Endothelial cell of umbilical vein (primary cell): ENCODE data around the gene DCAF10. TPM values are rescaled to one million over a fixed set of nuclear protein-coding genes. Genes with fewer than 3 reads are reported as not detected.
A peak's percentile ranks its signal among the peaks of the same experiment; 100 is the strongest.

Source experiments
- BruUV-seq: library from RNA; stranded (reverse); fragments of 400-500 nt; replicated peaks from 2 replicates; lab custom pipeline; 2021; lab: Mats Ljungman, UMichigan
- CTCF ChIA-PET: fragments of 300-600, 350-600 bp; sonication (Branson Sonifier 250); formaldehyde crosslinking; loops from one replicate; lab custom pipeline; 2021; ENCODE audit warnings: antibody characterized with exemption, inconsistent platforms; lab: Charles Lee
- POLR2A ChIA-PET: fragments of 300-600, 350-600 bp; sonication (Branson Sonifier 250); formaldehyde crosslinking; loops from one replicate; lab custom pipeline; 2021; ENCODE audit warnings: antibody characterized with exemption, inconsistent platforms; lab: Charles Lee
- DNase-seq: peaks from one replicate; pipeline ENCODE4 v3.0.0-alpha.2; 2011; ENCODE audit warnings: low read depth, low spot score
- FAIRE-seq: peaks from 2 replicates; lab custom pipeline; 2011; peaks lifted over from hg19 to GRCh38; lab: Jason Lieb, UNC
- H2AFZ ChIP-seq: 2 replicates; pipeline ENCODE4 v1.6.0; 2012; ENCODE audit warnings: low read depth, low read length, control low read depth, inconsistent platforms
- H3K27ac ChIP-seq: 2 replicates; pipeline ENCODE4 v1.5.1; 2011; ENCODE audit warnings: low read depth, mild to moderate bottlenecking, control low read depth, low read length, moderate library complexity; ENCODE audit not compliant: insufficient read depth
- H3K27me3 ChIP-seq, 2 experiments: 2 replicates each; pipeline versions ENCODE4 v1.6.0 to v1.6.1; 2011; ENCODE audit warnings: low read length in 2 of 2, mixed read lengths in 1 of 2; ENCODE audit not compliant: control insufficient read depth in 2 of 2, insufficient read depth in 2 of 2
- H3K36me3 ChIP-seq, 2 experiments: 2 replicates in 1 of 2; 3 replicates in 1 of 2; pipeline ENCODE4 v1.5.1; 2011; ENCODE audit warnings: low read length in 2 of 2, mild to moderate bottlenecking in 1 of 2, moderate library complexity in 1 of 2; ENCODE audit not compliant: control insufficient read depth in 2 of 2, insufficient read depth in 2 of 2; ENCODE audit errors: extremely low read depth in 1 of 2
- H3K4me1 ChIP-seq: 3 replicates; pipeline ENCODE4 v1.5.1; 2011; ENCODE audit warnings: mild to moderate bottlenecking, low read length; ENCODE audit not compliant: control insufficient read depth, insufficient read depth; ENCODE audit errors: extremely low read depth
- H3K4me2 ChIP-seq: 2 replicates; pipeline ENCODE4 v1.6.1; 2011; ENCODE audit warnings: low read length, control low read depth, mixed read lengths; ENCODE audit not compliant: insufficient read depth
- H3K4me3 ChIP-seq, 3 experiments: fragments of 200-600 bp in 1 of 3; sonication (generic), shearing (Covaris generic) in 1 of 3; replicated peaks in 1 of 3; 2 replicates each; pipeline ENCODE4 v1.5.1; 2011 to 2016; ENCODE audit warnings: control low read depth in 3 of 3, low read length in 3 of 3, mild to moderate bottlenecking in 2 of 3, inconsistent platforms in 1 of 3, low read depth in 1 of 3, moderate library complexity in 1 of 3; ENCODE audit not compliant: insufficient read depth in 1 of 3
- H3K79me2 ChIP-seq: 2 replicates; pipeline ENCODE4 v1.6.0; 2012; ENCODE audit warnings: low read length, inconsistent platforms; ENCODE audit not compliant: control insufficient read depth, insufficient read depth
- H3K9ac ChIP-seq: replicated peaks from 2 replicates; pipeline ENCODE3; 2011; ENCODE audit warnings: low read length, control low read depth; ENCODE audit not compliant: insufficient read depth; ENCODE audit errors: extremely low read depth
- H3K9me1 ChIP-seq: replicated peaks from 3 replicates; pipeline ENCODE4 v1.6.0; 2011; ENCODE audit warnings: mild to moderate bottlenecking, low read length; ENCODE audit not compliant: control insufficient read depth, insufficient read depth; ENCODE audit errors: extremely low read depth
- H3K9me3 ChIP-seq: replicated peaks from 2 replicates; pipeline ENCODE4 v1.5.1; 2012; ENCODE audit warnings: low read length, inconsistent platforms; ENCODE audit not compliant: control insufficient read depth, insufficient read depth
- H4K20me1 ChIP-seq: replicated peaks from 2 replicates; pipeline ENCODE3; 2011; ENCODE audit warnings: mild to moderate bottlenecking, low read length; ENCODE audit not compliant: control insufficient read depth, insufficient read depth; ENCODE audit errors: extremely low read depth
- EZH2 ChIP-seq: IDR thresholded peaks from 2 replicates; pipeline ENCODE4 v1.6.1; 2012; ENCODE audit warnings: borderline replicate concordance, low read depth, mild to moderate bottlenecking, moderate library complexity, low read length, inconsistent platforms; ENCODE audit not compliant: severe bottlenecking
- FOS ChIP-seq: IDR thresholded peaks from 2 replicates; pipeline ENCODE4 v1.6.1; 2011; ENCODE audit warnings: mild to moderate bottlenecking, low read length, moderate library complexity, borderline replicate concordance; ENCODE audit not compliant: insufficient read depth
- GATA2 ChIP-seq: IDR thresholded peaks from 2 replicates; pipeline ENCODE4 v1.7.0; 2011; ENCODE audit warnings: low read depth, mild to moderate bottlenecking, moderate library complexity, mixed read lengths, low read length; ENCODE audit not compliant: insufficient read length, insufficient read depth
- JUN ChIP-seq: IDR thresholded peaks from 2 replicates; pipeline ENCODE4 v1.6.1; 2011; ENCODE audit warnings: borderline replicate concordance, low read depth; ENCODE audit not compliant: insufficient read length, insufficient read depth
- MYC ChIP-seq: IDR thresholded peaks from one replicate; pipeline ENCODE4 v1.6.1; 2011; ENCODE audit warnings: mild to moderate bottlenecking, low read depth, low read length
- POLR2A ChIP-seq: IDR thresholded peaks from 2 replicates; pipeline ENCODE4 v1.6.1; 2012; ENCODE audit warnings: low read depth, mild to moderate bottlenecking, control low read depth, low read length
- POLR2AphosphoS5 ChIP-seq: IDR thresholded peaks from 2 replicates; pipeline ENCODE4 v1.6.1; 2012; ENCODE audit warnings: low read depth, mild to moderate bottlenecking, control low read depth, low read length, moderate library complexity; ENCODE audit not compliant: insufficient read depth
- dilution Hi-C: fragments of 300-500 bp; cut with MboI; formaldehyde crosslinking; loops from one replicate; pipeline ENCODE4 v1.15.0; 2019; ENCODE audit warnings: low sequenced_read_pairs; ENCODE audit not compliant: extremely low pct_ligation_motif_present
- intact Hi-C: fragments of 100-400 bp; cut with micrococcal nuclease; formaldehyde crosslinking; loops from one replicate; pipeline ENCODE4 v1.10.0; 2022
- polyA plus RNA-seq, 4 experiments: library from polyadenylated mRNA; depleted of rRNA in 3 of 4; stranded (reverse) in 3 of 4; unstranded in 1 of 4; fragments of >200 nt; gene quantifications; 2 replicates each; pipeline versions ENCODE4 v1.2.1 to v1.2.3, GENCODE V29; 2011 to 2012; ENCODE audit warnings: missing spikeins in 1 of 4
- total RNA-seq: library from RNA; stranded (reverse); gene quantifications from 2 replicates; pipeline ENCODE4 v1.2.3, GENCODE V29; 2021
- TF ChIP-seq, protein P1 (sequence below), 2 donors: IDR thresholded peaks; 1 replicate in 1 of 2; 2 replicates in 1 of 2; pipeline ENCODE4 v1.5.1; 2011; ENCODE audit warnings: low read length in 2 of 2, mild to moderate bottlenecking in 2 of 2, moderate library complexity in 2 of 2, control low read depth in 1 of 2, inconsistent platforms in 1 of 2, low read depth in 1 of 2; ENCODE audit not compliant: insufficient read depth in 1 of 2; ENCODE audit errors: extremely low read depth in 1 of 2
- TF ChIP-seq, protein P2 (sequence below): IDR thresholded peaks from 2 replicates; pipeline ENCODE4 v1.6.1; 2011; ENCODE audit not compliant: insufficient read depth, insufficient read length

Gene DCAF10
- total and polyA plus RNA-seq, 2 donors (not counting 3 experiments of a cell fraction or from before 2014, with no cell fraction given): 13.1 to 21.5 TPM

DNA sequence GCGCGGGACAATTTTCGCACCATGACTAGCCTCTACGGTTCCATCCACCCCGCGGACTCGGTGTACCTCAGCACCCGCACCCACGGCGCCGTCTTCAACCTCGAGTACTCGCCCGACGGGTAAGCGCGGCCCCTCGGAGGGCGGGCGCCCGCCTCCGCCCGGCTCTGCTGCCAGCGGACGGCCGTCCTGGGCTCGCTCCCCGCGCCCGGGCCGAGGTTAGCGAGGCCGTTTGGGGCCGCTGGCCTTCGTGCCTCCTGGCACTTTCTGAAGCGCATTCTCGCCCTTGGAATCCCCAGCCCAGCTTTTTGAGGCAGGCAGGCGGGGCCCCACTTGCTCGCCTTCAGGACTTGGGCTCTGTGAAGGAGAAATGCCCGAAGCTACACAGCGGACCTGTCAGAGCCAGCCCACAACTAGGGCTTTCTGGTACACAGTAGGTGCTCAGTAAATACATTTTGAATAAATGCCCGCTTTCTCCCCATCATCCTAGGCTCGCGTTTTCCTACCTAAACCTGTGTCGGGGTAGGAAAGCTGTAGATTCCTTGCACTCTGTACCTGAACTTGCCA is 772 bp downstream of the DCAF10 start:
- dilution Hi-C loops: no loop called here
- intact Hi-C loops: loop anchor here (2.0 to 5.0 kb wide), 3 partner anchors 49 to 591 kb away; partner anchors contain the start of genes ALDH1B1, SLC25A51 and TRMT10B
- Histone ChIP-seq H3K4me2 (peak overlapping the region; percentile 94), H2AFZ (peak overlapping the region; percentile 92), H3K36me3 (no peaks in the 10 kb centered on the region), H3K4me1 (peaks cover 14% of the 10 kb centered on the region), H3K79me2 (peaks cover 46% of the 10 kb centered on the region), H3K4me3 (peak overlapping the region; percentile 23 to 64 (median 63)), H3K9ac (peak overlapping the region; percentile 67), H4K20me1 (peaks cover 5% of the 10 kb centered on the region), H3K9me3 (no peaks in the 10 kb centered on the region), H3K9me1 (no peaks in the 10 kb centered on the region), H3K27ac (peak overlapping the region; percentile 9), H3K27me3 (no peaks in the 10 kb centered on the region)
- no peak for FAIRE-seq
- CTCF ChIA-PET: interaction anchor here (1.1 kb wide), 1 partner anchor 462 kb away, joined by 3 read pairs; no protein-coding TSS in a partner anchor
- peak; percentile 51 for DNase-seq
- no TSS peak for BruUV-seq
- no peak for TF ChIP-seq MYC
- no peak for TF ChIP-seq POLR2A
- no peak for TF ChIP-seq JUN
- no peak for TF ChIP-seq GATA2
- TF ChIP-seq, protein P1, sequence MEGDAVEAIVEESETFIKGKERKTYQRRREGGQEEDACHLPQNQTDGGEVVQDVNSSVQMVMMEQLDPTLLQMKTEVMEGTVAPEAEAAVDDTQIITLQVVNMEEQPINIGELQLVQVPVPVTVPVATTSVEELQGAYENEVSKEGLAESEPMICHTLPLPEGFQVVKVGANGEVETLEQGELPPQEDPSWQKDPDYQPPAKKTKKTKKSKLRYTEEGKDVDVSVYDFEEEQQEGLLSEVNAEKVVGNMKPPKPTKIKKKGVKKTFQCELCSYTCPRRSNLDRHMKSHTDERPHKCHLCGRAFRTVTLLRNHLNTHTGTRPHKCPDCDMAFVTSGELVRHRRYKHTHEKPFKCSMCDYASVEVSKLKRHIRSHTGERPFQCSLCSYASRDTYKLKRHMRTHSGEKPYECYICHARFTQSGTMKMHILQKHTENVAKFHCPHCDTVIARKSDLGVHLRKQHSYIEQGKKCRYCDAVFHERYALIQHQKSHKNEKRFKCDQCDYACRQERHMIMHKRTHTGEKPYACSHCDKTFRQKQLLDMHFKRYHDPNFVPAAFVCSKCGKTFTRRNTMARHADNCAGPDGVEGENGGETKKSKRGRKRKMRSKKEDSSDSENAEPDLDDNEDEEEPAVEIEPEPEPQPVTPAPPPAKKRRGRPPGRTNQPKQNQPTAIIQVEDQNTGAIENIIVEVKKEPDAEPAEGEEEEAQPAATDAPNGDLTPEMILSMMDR (IDR thresholded peaks at IDR 0.05; ENCODE audit: extremely low read depth in 1 of 2, insufficient read depth in 1 of 2, low read depth in 1 of 2, low read length in 2 of 2): no peak
- TF ChIP-seq POLR2AphosphoS5: no peak
- no peak for TF ChIP-seq FOS
- TF ChIP-seq, protein P2, sequence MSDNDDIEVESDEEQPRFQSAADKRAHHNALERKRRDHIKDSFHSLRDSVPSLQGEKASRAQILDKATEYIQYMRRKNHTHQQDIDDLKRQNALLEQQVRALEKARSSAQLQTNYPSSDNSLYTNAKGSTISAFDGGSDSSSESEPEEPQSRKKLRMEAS: no peak
- no peak for TF ChIP-seq EZH2
- POLR2A ChIA-PET: interaction anchor here (1.8 kb wide), 1 partner anchor 17 kb away, joined by 7 read pairs; the partner anchor contains the start of gene EXOSC3
